Measurements from ENCODE around the gene RPL10A.
"Not testable (repeated sequence)": the region's sequence is repeated elsewhere in the genome, so short reads cannot be mapped to it uniquely, and the experiment has no call there.

RPL10A gene

DNA sequence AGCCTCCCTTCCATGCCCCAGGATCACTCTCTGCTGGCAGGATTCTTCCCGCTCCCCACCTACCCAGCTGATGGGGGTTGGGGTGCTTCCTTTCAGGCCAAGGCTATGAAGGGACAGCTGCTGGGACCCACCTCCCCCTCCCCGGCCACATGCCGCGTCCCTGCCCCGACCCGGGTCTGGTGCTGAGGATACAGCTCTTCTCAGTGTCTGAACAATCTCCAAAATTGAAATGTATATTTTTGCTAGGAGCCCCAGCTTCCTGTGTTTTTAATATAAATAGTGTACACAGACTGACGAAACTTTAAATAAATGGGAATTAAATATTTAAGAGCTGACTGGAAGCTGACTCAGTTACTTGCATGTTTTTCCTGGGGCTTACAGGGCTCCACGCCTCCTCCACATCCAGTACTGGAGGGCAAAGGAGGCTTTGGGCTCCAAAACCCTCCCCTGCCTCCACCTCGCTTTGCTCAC is 40.3 kb upstream of the RPL10A start:
- DNase-seq (ENCODE audit: low read depth in 2 of 2): peak; percentile 32 to 87

DNA sequence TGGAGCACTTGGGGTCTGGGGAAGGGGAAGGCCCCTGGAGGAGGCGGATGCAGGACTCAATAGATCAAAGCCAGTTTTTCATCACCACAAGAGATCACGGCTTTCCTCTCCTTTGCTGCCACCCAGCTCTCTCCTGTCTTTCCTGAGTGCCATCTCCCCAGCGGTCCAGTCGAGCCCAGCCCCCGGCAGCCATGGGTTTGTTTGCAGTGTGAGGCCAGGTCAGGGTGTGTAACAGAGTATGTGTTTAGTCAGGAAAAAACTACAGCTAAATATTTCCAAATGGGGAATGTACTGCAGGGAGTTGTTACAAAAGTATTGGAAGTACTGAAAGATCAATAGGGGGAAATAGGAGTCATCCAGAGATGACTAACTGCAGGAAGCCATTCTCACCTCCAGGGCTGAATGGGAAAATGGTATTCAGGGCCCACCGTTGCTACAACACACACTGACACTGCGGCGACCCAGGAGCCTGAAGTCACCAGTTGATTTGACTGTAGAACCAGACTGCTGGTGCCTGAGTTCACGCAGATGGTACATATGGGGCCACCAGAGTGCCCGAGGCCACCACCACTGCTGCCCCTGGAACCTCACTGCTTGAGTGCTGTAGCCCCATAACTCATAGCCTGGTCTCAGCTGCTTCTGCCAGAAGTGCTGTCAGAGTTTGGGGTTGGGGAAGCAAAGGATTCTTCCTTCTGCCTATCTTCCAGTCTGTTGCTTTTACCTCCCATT is 39.6 kb upstream of the RPL10A start:
- peak in 1 of 2 donors; percentile 29 for DNase-seq (ENCODE audit: low read depth in 2 of 2)
- TF ChIP-seq, protein P1, sequence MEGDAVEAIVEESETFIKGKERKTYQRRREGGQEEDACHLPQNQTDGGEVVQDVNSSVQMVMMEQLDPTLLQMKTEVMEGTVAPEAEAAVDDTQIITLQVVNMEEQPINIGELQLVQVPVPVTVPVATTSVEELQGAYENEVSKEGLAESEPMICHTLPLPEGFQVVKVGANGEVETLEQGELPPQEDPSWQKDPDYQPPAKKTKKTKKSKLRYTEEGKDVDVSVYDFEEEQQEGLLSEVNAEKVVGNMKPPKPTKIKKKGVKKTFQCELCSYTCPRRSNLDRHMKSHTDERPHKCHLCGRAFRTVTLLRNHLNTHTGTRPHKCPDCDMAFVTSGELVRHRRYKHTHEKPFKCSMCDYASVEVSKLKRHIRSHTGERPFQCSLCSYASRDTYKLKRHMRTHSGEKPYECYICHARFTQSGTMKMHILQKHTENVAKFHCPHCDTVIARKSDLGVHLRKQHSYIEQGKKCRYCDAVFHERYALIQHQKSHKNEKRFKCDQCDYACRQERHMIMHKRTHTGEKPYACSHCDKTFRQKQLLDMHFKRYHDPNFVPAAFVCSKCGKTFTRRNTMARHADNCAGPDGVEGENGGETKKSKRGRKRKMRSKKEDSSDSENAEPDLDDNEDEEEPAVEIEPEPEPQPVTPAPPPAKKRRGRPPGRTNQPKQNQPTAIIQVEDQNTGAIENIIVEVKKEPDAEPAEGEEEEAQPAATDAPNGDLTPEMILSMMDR (IDR thresholded peaks at IDR 0.05; ENCODE audit: low read depth, low read length): no peak
- H3K4me3 ChIP-seq (replicated peaks in 1 of 2; ENCODE audit: low read depth in 2 of 2, low read length in 2 of 2): no peak overlapping the region

More for the DNA sequence above, 40.3 kb upstream of the RPL10A start:
- TF ChIP-seq, protein P1 (IDR thresholded peaks at IDR 0.05; ENCODE audit: low read depth, low read length): no peak
- H3K4me3 ChIP-seq (replicated peaks in 1 of 2; ENCODE audit: low read depth in 2 of 2, low read length in 2 of 2): no peak overlapping the region

- no peak overlapping the region for H3K4me3 ChIP-seq (replicated peaks in 1 of 2; ENCODE audit: low read depth in 2 of 2, low read length in 2 of 2)
- DNase-seq (ENCODE audit: low read depth in 2 of 2): no peak
- TF ChIP-seq, protein P1 (IDR thresholded peaks at IDR 0.05; ENCODE audit: low read depth, low read length): no peak
Measured at GRCh38 chr6:35429463-35429862, 38.7 kb upstream of the RPL10A start.

GRCh38 chr6:35432291-35432690 is 35.9 kb upstream of the RPL10A start:
- TF ChIP-seq, protein P1 (IDR thresholded peaks at IDR 0.05; ENCODE audit: low read depth, low read length): no peak
- no peak overlapping the region for H3K4me3 ChIP-seq (replicated peaks in 1 of 2; ENCODE audit: low read depth in 2 of 2, low read length in 2 of 2)
- no peak for DNase-seq (ENCODE audit: low read depth in 2 of 2)

DNA sequence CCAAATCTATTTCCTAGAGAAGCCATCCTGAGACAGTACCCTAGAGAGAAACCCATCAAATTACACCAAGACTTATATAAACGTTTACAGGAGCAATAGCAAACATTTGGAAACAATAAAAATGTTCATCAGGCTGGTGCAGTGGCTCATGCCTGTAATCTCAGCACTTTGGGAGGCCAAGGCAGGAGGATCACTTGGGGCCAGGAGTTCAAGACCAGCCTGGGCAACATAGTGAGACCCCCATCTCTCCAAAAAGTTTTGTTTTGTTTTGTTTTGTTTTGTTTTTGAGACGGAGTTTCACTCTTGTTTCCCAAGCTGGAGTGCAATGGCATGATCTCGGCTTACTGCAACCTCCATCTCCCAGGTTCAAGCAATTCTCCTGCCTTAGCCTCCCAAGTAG is 35.5 kb upstream of the RPL10A start:
- not testable (repeated sequence) for H3K4me3 ChIP-seq (replicated peaks in 1 of 2; ENCODE audit: low read depth in 2 of 2, low read length in 2 of 2); DNase-seq (ENCODE audit: low read depth in 2 of 2)

DNA sequence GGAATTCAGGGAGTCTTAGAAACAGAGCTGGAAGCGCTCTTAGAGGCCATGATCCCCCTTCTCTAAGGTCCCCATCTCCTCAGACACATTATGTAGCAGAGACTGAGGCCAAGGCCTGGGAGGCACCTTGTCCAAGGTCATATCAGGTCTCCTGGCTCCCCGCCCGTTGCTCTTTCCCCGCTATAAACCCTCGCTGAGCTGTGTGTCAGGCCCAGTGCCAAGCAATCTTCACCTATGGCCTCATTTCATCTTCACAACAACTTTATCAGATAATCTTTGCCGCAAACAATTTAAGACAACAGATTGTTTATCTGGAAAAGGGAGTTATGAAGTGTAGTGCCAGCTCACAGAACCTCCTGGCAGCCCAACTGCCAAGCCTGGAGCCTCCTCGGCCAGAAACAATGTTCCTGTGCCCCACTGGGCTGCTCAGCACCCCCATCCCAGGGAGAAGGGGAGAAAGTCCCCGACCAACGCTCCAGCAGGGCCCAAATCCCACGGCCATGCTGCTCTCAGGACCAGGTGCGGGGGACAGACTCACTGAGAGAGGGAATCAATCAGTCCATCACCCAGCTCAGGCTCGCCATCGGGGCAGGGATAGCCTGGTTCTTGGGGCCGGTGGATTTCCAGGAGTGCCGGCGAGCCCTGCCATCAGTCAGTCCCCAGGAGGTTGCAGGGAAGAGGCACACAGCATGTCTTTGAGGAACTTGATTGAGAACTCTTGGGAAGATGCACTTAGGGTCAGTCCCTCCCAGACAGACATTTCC is 32.9 kb upstream of the RPL10A start:
- H3K4me3 ChIP-seq (replicated peaks in 1 of 2; ENCODE audit: low read depth in 2 of 2, low read length in 2 of 2): no peak overlapping the region
- TF ChIP-seq, protein P1 (IDR thresholded peaks at IDR 0.05; ENCODE audit: low read depth, low read length): no peak
- DNase-seq (ENCODE audit: low read depth in 2 of 2): no peak
